ENCODE measurements around the gene PACC1.

Gene PACC1

GRCh38 chr1:212452323-212453155, 37.9 kb upstream of the PACC1 start:
- no peak for DNase-seq
- no peaks in the 10 kb centered on the region for H3K27me3 Mint-ChIP-seq
- H3K27ac Mint-ChIP-seq, result no peak overlapping the region
- H3K4me3 Mint-ChIP-seq, result no peak overlapping the region
- no peak for ATAC-seq (replicated peaks)
- H3K36me3 Mint-ChIP-seq (ENCODE audit: insufficient read depth), result peaks cover 5% of the 10 kb centered on the region
- peaks cover 0 to 2% of the 10 kb centered on the region in 2 donors for H3K4me1 Mint-ChIP-seq (ENCODE audit: low read depth in 2 of 2)
- no peaks in the 10 kb centered on the region for H3K9me3 Mint-ChIP-seq

GRCh38 chr1:212451416-212452322, 37.0 kb upstream of the PACC1 start:
- DNase-seq, result no peak
- Mint-ChIP-seq H3K36me3 (ENCODE audit: insufficient read depth) (peaks cover 5% of the 10 kb centered on the region), H3K27me3 (no peaks in the 10 kb centered on the region), H3K9me3 (no peaks in the 10 kb centered on the region), H3K4me3 (no peak overlapping the region), H3K4me1 (ENCODE audit: low read depth in 2 of 2) (peaks cover 0 to 2% of the 10 kb centered on the region in 2 donors), H3K27ac (no peak overlapping the region)
- no peak for ATAC-seq (replicated peaks)

- DNase-seq, result no peak
- H3K4me1 Mint-ChIP-seq (ENCODE audit: low read depth in 2 of 2), result peaks cover 0 to 2% of the 10 kb centered on the region in 2 donors
- H3K4me3 Mint-ChIP-seq, result no peak overlapping the region
- no peaks in the 10 kb centered on the region for H3K9me3 Mint-ChIP-seq
- no peaks in the 10 kb centered on the region for H3K27me3 Mint-ChIP-seq
- H3K36me3 Mint-ChIP-seq (ENCODE audit: insufficient read depth), result peaks cover 10% of the 10 kb centered on the region
- ATAC-seq (replicated peaks), result no peak
- H3K27ac Mint-ChIP-seq, result peak overlapping the region; percentile 13 to 41
Observed at GRCh38 chr1:212450331-212450881, 35.7 kb upstream of the PACC1 start.

- H3K36me3 Mint-ChIP-seq (ENCODE audit: insufficient read depth), result peaks cover 10% of the 10 kb centered on the region
- no peak for ATAC-seq (replicated peaks)
- H3K9me3 Mint-ChIP-seq, result no peaks in the 10 kb centered on the region
- H3K4me1 Mint-ChIP-seq (ENCODE audit: low read depth in 2 of 2), result no peaks in the 10 kb centered on the region
- peak overlapping the region in 1 of 2 donors; percentile 66 for H3K27ac Mint-ChIP-seq
- no peaks in the 10 kb centered on the region for H3K27me3 Mint-ChIP-seq
- no peak overlapping the region for H3K4me3 Mint-ChIP-seq
- no peak for DNase-seq
Observed at GRCh38 chr1:212447478-212447877, 32.8 kb upstream of the PACC1 start.

- no peak for ATAC-seq (replicated peaks)
- H3K27me3 Mint-ChIP-seq, result no peaks in the 10 kb centered on the region
- H3K9me3 Mint-ChIP-seq, result no peaks in the 10 kb centered on the region
- no peak for DNase-seq
- no peaks in the 10 kb centered on the region for H3K4me1 Mint-ChIP-seq (ENCODE audit: low read depth in 2 of 2)
- H3K4me3 Mint-ChIP-seq, result no peak overlapping the region
- peaks cover 10% of the 10 kb centered on the region for H3K36me3 Mint-ChIP-seq (ENCODE audit: insufficient read depth)
- no peak overlapping the region for H3K27ac Mint-ChIP-seq
Observed at GRCh38 chr1:212446333-212446732, 31.6 kb upstream of the PACC1 start.

- DNase-seq (no peak), ATAC-seq (replicated peaks) (no peak)
- H3K4me3 Mint-ChIP-seq, result no peak overlapping the region
- H3K36me3 Mint-ChIP-seq (ENCODE audit: insufficient read depth), result peaks cover 5% of the 10 kb centered on the region
- H3K4me1 Mint-ChIP-seq (ENCODE audit: low read depth in 2 of 2), result peaks cover 3 to 13% of the 10 kb centered on the region in 2 donors
- H3K27ac Mint-ChIP-seq, result no peak overlapping the region
- no peaks in the 10 kb centered on the region for H3K27me3 Mint-ChIP-seq
- no peaks in the 10 kb centered on the region for H3K9me3 Mint-ChIP-seq
Observed at GRCh38 chr1:212442408-212442807, 27.7 kb upstream of the PACC1 start.

GRCh38 chr1:212440419-212440818, 25.7 kb upstream of the PACC1 start:
- peaks cover 4 to 22% of the 10 kb centered on the region in 2 donors for H3K4me1 Mint-ChIP-seq (ENCODE audit: low read depth in 2 of 2)
- no peaks in the 10 kb centered on the region for H3K36me3 Mint-ChIP-seq (ENCODE audit: insufficient read depth)
- no peak overlapping the region for H3K27ac Mint-ChIP-seq
- ATAC-seq (replicated peaks) (no peak), DNase-seq (no peak)
- H3K27me3 Mint-ChIP-seq, result no peaks in the 10 kb centered on the region
- H3K9me3 Mint-ChIP-seq, result no peaks in the 10 kb centered on the region
- H3K4me3 Mint-ChIP-seq, result no peak overlapping the region

GRCh38 chr1:212438831-212439237, 24.1 kb upstream of the PACC1 start:
- Mint-ChIP-seq H3K4me3 (no peak overlapping the region), H3K27me3 (no peaks in the 10 kb centered on the region), H3K27ac (no peak overlapping the region), H3K9me3 (no peaks in the 10 kb centered on the region), H3K4me1 (ENCODE audit: low read depth in 2 of 2) (peaks cover 9 to 33% of the 10 kb centered on the region in 2 donors), H3K36me3 (ENCODE audit: insufficient read depth) (no peaks in the 10 kb centered on the region)
- ATAC-seq (replicated peaks) (no peak), DNase-seq (no peak)

- ATAC-seq (replicated peaks) (no peak), DNase-seq (no peak)
- peaks cover 12 to 39% of the 10 kb centered on the region in 2 donors for H3K4me1 Mint-ChIP-seq (ENCODE audit: low read depth in 2 of 2)
- H3K9me3 Mint-ChIP-seq, result no peaks in the 10 kb centered on the region
- no peak overlapping the region for H3K4me3 Mint-ChIP-seq
- no peaks in the 10 kb centered on the region for H3K27me3 Mint-ChIP-seq
- peak overlapping the region in 1 of 2 donors; percentile 69 for H3K27ac Mint-ChIP-seq
- H3K36me3 Mint-ChIP-seq (ENCODE audit: insufficient read depth), result no peaks in the 10 kb centered on the region
Observed at GRCh38 chr1:212437179-212437798, 22.6 kb upstream of the PACC1 start.

- no peak for ATAC-seq (replicated peaks)
- Mint-ChIP-seq H3K27me3 (no peaks in the 10 kb centered on the region), H3K4me3 (no peak overlapping the region), H3K36me3 (ENCODE audit: insufficient read depth) (no peaks in the 10 kb centered on the region), H3K4me1 (ENCODE audit: low read depth in 2 of 2) (peaks cover 14 to 41% of the 10 kb centered on the region in 2 donors), H3K9me3 (no peaks in the 10 kb centered on the region), H3K27ac (peak overlapping the region in 1 of 2 donors; percentile 30)
- no peak for DNase-seq
Observed at GRCh38 chr1:212434992-212435391, 20.3 kb upstream of the PACC1 start.

GRCh38 chr1:212433577-212434462, 19.1 kb upstream of the PACC1 start:
- H3K27ac Mint-ChIP-seq, result peak overlapping the region; percentile 41 to 62
- ATAC-seq (replicated peaks) (no peak), DNase-seq (no peak)
- H3K27me3 Mint-ChIP-seq, result no peaks in the 10 kb centered on the region
- H3K9me3 Mint-ChIP-seq, result no peaks in the 10 kb centered on the region
- peaks cover 14 to 37% of the 10 kb centered on the region in 2 donors for H3K4me1 Mint-ChIP-seq (ENCODE audit: low read depth in 2 of 2)
- peak overlapping the region; percentile 74 to 80 for H3K4me3 Mint-ChIP-seq
- no peaks in the 10 kb centered on the region for H3K36me3 Mint-ChIP-seq (ENCODE audit: insufficient read depth)
